Measurements from ENCODE around the gene STK32B.
"Not testable (repeated sequence)": the region's sequence is repeated elsewhere in the genome, so short reads cannot be mapped to it uniquely, and the experiment has no call there.

Gene STK32B

GRCh38 chr4:5266991-5267390, 215.7 kb downstream of the STK32B start:
- no peak for DNase-seq (ENCODE audit: low read depth)

GRCh38 chr4:5267408-5267807, 216.1 kb downstream of the STK32B start:
- DNase-seq (ENCODE audit: low read depth), result no peak

- no peak for DNase-seq (ENCODE audit: low read depth)
Observed at GRCh38 chr4:5276475-5277075, 225.3 kb downstream of the STK32B start.

- no peak for DNase-seq (ENCODE audit: low read depth)
Observed at GRCh38 chr4:5277079-5277478, 225.8 kb downstream of the STK32B start.

- DNase-seq (ENCODE audit: low read depth), result no peak
Observed at GRCh38 chr4:5278213-5278612, 226.9 kb downstream of the STK32B start.

GRCh38 chr4:5280069-5280468, 228.8 kb downstream of the STK32B start:
- DNase-seq (ENCODE audit: low read depth), result not testable (repeated sequence)

- no peak for DNase-seq (ENCODE audit: low read depth)
Observed at GRCh38 chr4:5280828-5281227, 229.5 kb downstream of the STK32B start.

- no peak for DNase-seq (ENCODE audit: low read depth)
Observed at GRCh38 chr4:5283837-5284236, 232.6 kb downstream of the STK32B start.

GRCh38 chr4:5284517-5284916, 233.2 kb downstream of the STK32B start:
- DNase-seq (ENCODE audit: low read depth), result no peak

GRCh38 chr4:5292101-5292500, 240.8 kb downstream of the STK32B start:
- DNase-seq (ENCODE audit: low read depth), result no peak

GRCh38 chr4:5298000-5298787, 246.9 kb downstream of the STK32B start:
- not testable (repeated sequence) for DNase-seq (ENCODE audit: low read depth)

- DNase-seq (ENCODE audit: low read depth), result no peak
Observed at GRCh38 chr4:5300283-5300682, 249.0 kb downstream of the STK32B start.

- DNase-seq (ENCODE audit: low read depth), result no peak
Observed at GRCh38 chr4:5307928-5308327, 256.6 kb downstream of the STK32B start.

- no peak for DNase-seq (ENCODE audit: low read depth)
Observed at GRCh38 chr4:5322321-5322720, 271.0 kb downstream of the STK32B start.

- DNase-seq (ENCODE audit: low read depth), result no peak
Observed at GRCh38 chr4:5330339-5330989, 279.2 kb downstream of the STK32B start.

GRCh38 chr4:5337731-5338130, 286.5 kb downstream of the STK32B start:
- no peak for DNase-seq (ENCODE audit: low read depth)

GRCh38 chr4:5338531-5338930, 287.3 kb downstream of the STK32B start:
- no peak for DNase-seq (ENCODE audit: low read depth)

- no peak for DNase-seq (ENCODE audit: low read depth)
Observed at GRCh38 chr4:5340991-5341451, 289.7 kb downstream of the STK32B start.

GRCh38 chr4:5341526-5341925, 290.2 kb downstream of the STK32B start:
- DNase-seq (ENCODE audit: low read depth), result no peak

GRCh38 chr4:5355846-5356245, 304.6 kb downstream of the STK32B start:
- no peak for DNase-seq (ENCODE audit: low read depth)

GRCh38 chr4:5357870-5358269, 306.6 kb downstream of the STK32B start:
- no peak for DNase-seq (ENCODE audit: low read depth)

- DNase-seq (ENCODE audit: low read depth), result no peak
Observed at GRCh38 chr4:5361968-5362367, 310.7 kb downstream of the STK32B start.

GRCh38 chr4:5364406-5364805, 313.1 kb downstream of the STK32B start:
- DNase-seq (ENCODE audit: low read depth), result no peak

Measured in stimulated activated CD8-positive, alpha-beta memory T cell treated with anti-CD3 and anti-CD28 coated beads, Interleukin-15, amount 100 ng/mL, for 1 hour (primary cell).